HepG2 (cell line): ENCODE data around the gene CRMP1. TPM values are rescaled to one million over a fixed set of nuclear protein-coding genes. Genes with fewer than 3 reads are reported as not detected.

Source experiments
- ATAC-seq: fragments of 200-7000 bp; cut with Tn5 transposase; 3 replicates; pipeline ENCODE4 v1.9.1; 2020; ENCODE audit warnings: mild to moderate bottlenecking, moderate library complexity
- BruUV-seq: library from RNA; stranded (reverse); fragments of 400-500 nt; replicated peaks from 2 replicates; lab custom pipeline; 2021; lab: Mats Ljungman, UMichigan
- CTCF ChIA-PET: fragments of 300-600 bp; formaldehyde crosslinking; extraction: SDS; loops from one replicate; lab custom pipeline; 2021; ENCODE audit warnings: low total read pairs, inconsistent platforms, low intra/inter-chr PET ratio; lab: Yijun Ruan, JAX
- POLR2A ChIA-PET: fragments of 350-600 bp; sonication (Branson Sonifier 250); formaldehyde crosslinking; loops from one replicate; lab custom pipeline; 2020; ENCODE audit warnings: antibody characterized with exemption, inconsistent platforms; lab: Yijun Ruan, JAX
- DNase-seq: peaks from one replicate; pipeline ENCODE4 v3.0.0-alpha.2; 2015; ENCODE audit warnings: low spot score
- FAIRE-seq: peaks from 3 replicates; lab custom pipeline; 2011; peaks lifted over from hg19 to GRCh38; lab: Jason Lieb, UNC
- H2AFZ ChIP-seq: one replicate; pipeline ENCODE4 v1.6.1; 2011; ENCODE audit warnings: low read length, inconsistent platforms
- H3K27ac ChIP-seq: fragments of 300-600 bp; 3 replicates; pipeline ENCODE4 v1.8.0; 2011; ENCODE audit warnings: mixed run types, mild to moderate bottlenecking, mixed read lengths, low read length, inconsistent platforms; ENCODE audit not compliant: insufficient read depth; ENCODE audit errors: extremely low read length
- H3K27me3 ChIP-seq, 2 experiments: fragments of 200-600 bp in 1 of 2; 2 replicates in 1 of 2; 3 replicates in 1 of 2; pipeline versions ENCODE4 v1.6.0 to v1.8.0; 2011; ENCODE audit warnings: low read length in 2 of 2, mild to moderate bottlenecking in 2 of 2, moderate library complexity in 2 of 2, inconsistent platforms in 1 of 2; ENCODE audit not compliant: insufficient read depth in 2 of 2, control insufficient read depth in 1 of 2
- H3K36me3 ChIP-seq, 2 experiments: fragments of 200-600 bp in 1 of 2; replicated peaks in 1 of 2; 2 replicates in 1 of 2; 3 replicates in 1 of 2; pipeline versions ENCODE4 v1.5.1 to v1.8.0; 2011; ENCODE audit warnings: low read length in 2 of 2, inconsistent platforms in 1 of 2; ENCODE audit not compliant: insufficient read depth in 2 of 2, control insufficient read depth in 1 of 2
- H3K4me1 ChIP-seq: 2 replicates; pipeline ENCODE4 v1.5.1; 2012; ENCODE audit warnings: low read length, inconsistent platforms; ENCODE audit not compliant: insufficient read depth
- H3K4me2 ChIP-seq: 2 replicates; pipeline ENCODE4 v1.6.0; 2011; ENCODE audit warnings: low read depth, low read length, inconsistent platforms
- H3K4me3 ChIP-seq, 3 experiments: fragments of 200-600 bp in 1 of 3; sonication (generic), shearing (Covaris generic) in 1 of 3; replicated peaks in 1 of 3; 2 replicates each; pipeline ENCODE4 v1.5.1; 2011 to 2016; ENCODE audit warnings: low read length in 3 of 3, inconsistent platforms in 2 of 3, low read depth in 2 of 3, mild to moderate bottlenecking in 2 of 3, control low read depth in 1 of 3, mixed read lengths in 1 of 3; ENCODE audit not compliant: insufficient read depth in 1 of 3
- H3K79me2 ChIP-seq: one replicate; pipeline ENCODE4 v1.6.1; 2011; ENCODE audit warnings: low read length, inconsistent platforms; ENCODE audit not compliant: insufficient read depth
- H3K9ac ChIP-seq: 2 replicates; pipeline ENCODE4 v1.6.0; 2011; ENCODE audit warnings: mild to moderate bottlenecking, low read depth, low read length, inconsistent platforms; ENCODE audit not compliant: insufficient read depth
- H3K9me3 ChIP-seq: 2 replicates; pipeline ENCODE4 v1.5.1; 2012; ENCODE audit warnings: mild to moderate bottlenecking, low read length
- H4K20me1 ChIP-seq: 2 replicates; pipeline ENCODE4 v1.6.0; 2011; ENCODE audit warnings: inconsistent platforms, mild to moderate bottlenecking, low read length, moderate library complexity; ENCODE audit not compliant: insufficient read depth
- ADNP ChIP-seq: sonication (generic); formaldehyde crosslinking; IDR thresholded peaks from 2 replicates; pipeline ENCODE4 v1.4.0; 2020; ENCODE audit warnings: missing genetic modification reagents
- ATF2 ChIP-seq: sonication (generic); formaldehyde crosslinking; IDR thresholded peaks from 2 replicates; pipeline ENCODE4 v1.4.0; 2020; ENCODE audit warnings: missing genetic modification reagents
- HBP1 ChIP-seq: IDR thresholded peaks from 2 replicates; pipeline ENCODE4 v1.6.1; 2016; ENCODE audit warnings: low read depth, control low read depth
- MAF1 ChIP-seq: sonication (generic); formaldehyde crosslinking; IDR thresholded peaks from 2 replicates; pipeline ENCODE4 v1.5.0; 2020; ENCODE audit warnings: missing genetic modification reagents, borderline replicate concordance
- RELA ChIP-seq: sonication (generic); formaldehyde crosslinking; IDR thresholded peaks from 2 replicates; pipeline ENCODE4 v1.4.0; 2020; ENCODE audit warnings: missing genetic modification reagents
- ZMAT5 ChIP-seq: sonication (generic); formaldehyde crosslinking; IDR thresholded peaks from 2 replicates; pipeline ENCODE4 v1.5.0; 2020; ENCODE audit warnings: mild to moderate bottlenecking, low read depth, missing genetic modification reagents, borderline replicate concordance
- ZNF143 ChIP-seq: sonication (generic); formaldehyde crosslinking; IDR thresholded peaks from 2 replicates; pipeline ENCODE4 v1.4.0; 2020; ENCODE audit warnings: missing genetic modification reagents
- ZNF556 ChIP-seq: sonication (generic); formaldehyde crosslinking; IDR thresholded peaks from 2 replicates; pipeline ENCODE4 v1.4.0; 2020; ENCODE audit warnings: mild to moderate bottlenecking, missing genetic modification reagents, borderline replicate concordance
- ZNF768 ChIP-seq: sonication (generic); formaldehyde crosslinking; IDR thresholded peaks from 2 replicates; pipeline ENCODE4 v1.4.0; 2020; ENCODE audit warnings: missing genetic modification reagents
- whole genome bisulfite sequencing: methylation state at CpG from one replicate; pipeline ENCODE4 v1.1.6; 2017; ENCODE audit warnings: low lambda C conversion rate; 5-methylcytosine and 5-hydroxymethylcytosine counted together
- in situ Hi-C: cut with HindIII; loops from 2 replicates; pipeline ENCODE4 v1.10.0; 2017; ENCODE audit warnings: low pct_unique_long_range_greater_than_20kb; ENCODE audit not compliant: extremely low pct_ligation_motif_present
- intact Hi-C: fragments of 100-400 bp; cut with micrococcal nuclease; formaldehyde crosslinking; loops from one replicate; pipeline ENCODE4 v1.10.0; 2022; ENCODE audit not compliant: unreplicated experiment
- polyA plus RNA-seq, 8 experiments: library from polyadenylated mRNA; depleted of rRNA in 3 of 8; stranded (reverse) in 7 of 8; unstranded in 1 of 8; fragments of >200 nt; fragmentation: Illumina TruSeq in 4 of 8; extraction: Trizol in 4 of 8; gene quantifications; 2 replicates each; pipeline versions ENCODE4 v1.2.1 to v1.2.3, GENCODE V29; 2011 to 2016; ENCODE audit warnings: low read depth in 4 of 8, missing spikeins in 1 of 8, mixed read lengths in 1 of 8; ENCODE audit not compliant: insufficient read depth in 1 of 8
- total RNA-seq, 5 experiments: library from RNA; depleted of rRNA; stranded (reverse); fragments of >200 nt; fragmentation: Illumina TruSeq; extraction: Trizol; gene quantifications; 2 replicates each; pipeline ENCODE4 v1.2.3, GENCODE V29; 2016; ENCODE audit warnings: low read depth in 1 of 5
- TF ChIP-seq, protein P1 (sequence below): sonication (generic); formaldehyde crosslinking; IDR thresholded peaks from 2 replicates; pipeline ENCODE4 v1.8.0; 2022; ENCODE audit warnings: missing genetic modification reagents, mild to moderate bottlenecking, moderate library complexity, borderline replicate concordance
- TF ChIP-seq, protein P2 (sequence below): sonication (generic); formaldehyde crosslinking; IDR thresholded peaks from 2 replicates; pipeline ENCODE4 v1.4.0; 2020; ENCODE audit warnings: mild to moderate bottlenecking, low read depth, missing genetic modification reagents

CRMP1 gene
- total and polyA plus RNA-seq, 2 of the 13 experiments (the other 11 are each of a cell fraction or from before 2014, with no cell fraction given) = not detected

GRCh38 chr4:5926598-5926997, 33.7 kb upstream of the CRMP1 start:
- BruUV-seq = no TSS peak
- peaks cover 2 to 35% of the 10 kb centered on the region in 2 experiments; a peak in 3 of 5 replicates for H3K27me3 ChIP-seq
- H3K79me2 ChIP-seq = no peaks in the 10 kb centered on the region
- POLR2A ChIA-PET = no interaction called here
- in situ Hi-C loops = no loop called here
- no peaks in the 10 kb centered on the region for H3K4me1 ChIP-seq
- H3K9ac ChIP-seq = no peak overlapping the region
- H3K36me3 ChIP-seq = no peaks in the 10 kb centered on the region
- CTCF ChIA-PET = no interaction called here
- H3K4me2 ChIP-seq = no peak overlapping the region
- no peak overlapping the region for H3K4me3 ChIP-seq
- no peaks in the 10 kb centered on the region for H4K20me1 ChIP-seq
- WGBS = 0% methylated on average over 5 of the region's 7 CpGs
- H2AFZ ChIP-seq = no peak overlapping the region
- no peak for DNase-seq
- intact Hi-C loops = no loop called here
- no peaks in the 10 kb centered on the region for H3K9me3 ChIP-seq
- no peak for FAIRE-seq
- no peak for ATAC-seq
- no peak overlapping the region for H3K27ac ChIP-seq
- TF ChIP-seq, protein P1, sequence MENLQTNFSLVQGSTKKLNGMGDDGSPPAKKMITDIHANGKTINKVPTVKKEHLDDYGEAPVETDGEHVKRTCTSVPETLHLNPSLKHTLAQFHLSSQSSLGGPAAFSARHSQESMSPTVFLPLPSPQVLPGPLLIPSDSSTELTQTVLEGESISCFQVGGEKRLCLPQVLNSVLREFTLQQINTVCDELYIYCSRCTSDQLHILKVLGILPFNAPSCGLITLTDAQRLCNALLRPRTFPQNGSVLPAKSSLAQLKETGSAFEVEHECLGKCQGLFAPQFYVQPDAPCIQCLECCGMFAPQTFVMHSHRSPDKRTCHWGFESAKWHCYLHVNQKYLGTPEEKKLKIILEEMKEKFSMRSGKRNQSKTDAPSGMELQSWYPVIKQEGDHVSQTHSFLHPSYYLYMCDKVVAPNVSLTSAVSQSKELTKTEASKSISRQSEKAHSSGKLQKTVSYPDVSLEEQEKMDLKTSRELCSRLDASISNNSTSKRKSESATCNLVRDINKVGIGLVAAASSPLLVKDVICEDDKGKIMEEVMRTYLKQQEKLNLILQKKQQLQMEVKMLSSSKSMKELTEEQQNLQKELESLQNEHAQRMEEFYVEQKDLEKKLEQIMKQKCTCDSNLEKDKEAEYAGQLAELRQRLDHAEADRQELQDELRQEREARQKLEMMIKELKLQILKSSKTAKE (CRISPR knock-in tag) = no peak
- TF ChIP-seq ZNF768 (CRISPR knock-in tag) (no peak), ZNF556 (CRISPR knock-in tag) (no peak), RELA (CRISPR knock-in tag) (no peak), HBP1 (no peak), MAF1 (CRISPR knock-in tag) (no peak), ATF2 (CRISPR knock-in tag) (no peak), ZNF143 (no peak), ADNP (CRISPR knock-in tag) (no peak), ZMAT5 (CRISPR knock-in tag) (no peak)
- TF ChIP-seq, protein P2, sequence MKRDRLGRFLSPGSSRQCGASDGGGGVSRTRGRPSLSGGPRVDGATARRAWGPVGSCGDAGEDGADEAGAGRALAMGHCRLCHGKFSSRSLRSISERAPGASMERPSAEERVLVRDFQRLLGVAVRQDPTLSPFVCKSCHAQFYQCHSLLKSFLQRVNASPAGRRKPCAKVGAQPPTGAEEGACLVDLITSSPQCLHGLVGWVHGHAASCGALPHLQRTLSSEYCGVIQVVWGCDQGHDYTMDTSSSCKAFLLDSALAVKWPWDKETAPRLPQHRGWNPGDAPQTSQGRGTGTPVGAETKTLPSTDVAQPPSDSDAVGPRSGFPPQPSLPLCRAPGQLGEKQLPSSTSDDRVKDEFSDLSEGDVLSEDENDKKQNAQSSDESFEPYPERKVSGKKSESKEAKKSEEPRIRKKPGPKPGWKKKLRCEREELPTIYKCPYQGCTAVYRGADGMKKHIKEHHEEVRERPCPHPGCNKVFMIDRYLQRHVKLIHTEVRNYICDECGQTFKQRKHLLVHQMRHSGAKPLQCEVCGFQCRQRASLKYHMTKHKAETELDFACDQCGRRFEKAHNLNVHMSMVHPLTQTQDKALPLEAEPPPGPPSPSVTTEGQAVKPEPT (CRISPR knock-in tag) = no peak
